Thyroid gland (tissue), 4 donors: ENCODE results near the gene TBATA.
A peak's percentile ranks its signal among the peaks of the same experiment; 100 is the strongest.

ENCODE experiments used
- POLR2A ChIP-seq, 2 donors: fragments of 450-650 bp; IDR thresholded peaks; one replicate each; pipeline ENCODE4 v1.6.1; 2017; ENCODE audit warnings: antibody characterized with exemption in 2 of 2, mild to moderate bottlenecking in 2 of 2, moderate library complexity in 1 of 2
- TF ChIP-seq, protein P1 (sequence below), 6 experiments: fragments of 200-600 bp in 3 of 6; fragments of 450-650 bp in 3 of 6; sonication (generic) in 3 of 6; IDR thresholded peaks; one replicate each; pipeline ENCODE4 v1.5.1; 2016 to 2019; ENCODE audit warnings: antibody characterized with exemption in 6 of 6, mild to moderate bottlenecking in 2 of 6, inconsistent platforms in 1 of 6, moderate library complexity in 1 of 6

DNA sequence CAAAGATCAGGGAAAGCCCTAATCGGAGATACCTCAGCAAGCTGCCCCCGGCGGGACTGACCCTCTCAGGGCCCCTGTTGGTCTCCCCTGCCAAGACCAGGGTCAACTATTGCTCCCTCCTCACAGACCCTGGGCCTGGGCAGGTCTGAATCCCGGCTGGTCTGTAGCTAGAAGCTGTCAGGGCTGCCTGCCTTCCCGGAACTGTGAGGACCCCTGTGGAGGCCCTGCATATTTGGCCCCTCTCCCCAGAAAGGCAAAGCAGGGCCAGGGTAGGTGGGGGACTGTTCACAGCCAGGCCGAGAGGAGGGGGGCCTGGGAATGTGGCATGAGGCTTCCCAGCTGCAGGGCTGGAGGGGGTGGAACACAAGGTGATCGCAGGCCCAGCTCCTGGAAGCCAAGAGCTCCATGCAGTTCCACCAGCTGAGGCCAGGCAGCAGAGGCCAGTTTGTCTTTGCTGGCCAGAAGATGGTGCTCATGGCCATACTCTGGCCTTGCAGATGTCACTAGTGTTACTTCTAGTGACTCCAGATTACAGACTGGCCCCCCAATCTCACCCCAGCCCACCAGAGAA lies 24.1 kb downstream of the TBATA start:
- TF ChIP-seq, protein P1, sequence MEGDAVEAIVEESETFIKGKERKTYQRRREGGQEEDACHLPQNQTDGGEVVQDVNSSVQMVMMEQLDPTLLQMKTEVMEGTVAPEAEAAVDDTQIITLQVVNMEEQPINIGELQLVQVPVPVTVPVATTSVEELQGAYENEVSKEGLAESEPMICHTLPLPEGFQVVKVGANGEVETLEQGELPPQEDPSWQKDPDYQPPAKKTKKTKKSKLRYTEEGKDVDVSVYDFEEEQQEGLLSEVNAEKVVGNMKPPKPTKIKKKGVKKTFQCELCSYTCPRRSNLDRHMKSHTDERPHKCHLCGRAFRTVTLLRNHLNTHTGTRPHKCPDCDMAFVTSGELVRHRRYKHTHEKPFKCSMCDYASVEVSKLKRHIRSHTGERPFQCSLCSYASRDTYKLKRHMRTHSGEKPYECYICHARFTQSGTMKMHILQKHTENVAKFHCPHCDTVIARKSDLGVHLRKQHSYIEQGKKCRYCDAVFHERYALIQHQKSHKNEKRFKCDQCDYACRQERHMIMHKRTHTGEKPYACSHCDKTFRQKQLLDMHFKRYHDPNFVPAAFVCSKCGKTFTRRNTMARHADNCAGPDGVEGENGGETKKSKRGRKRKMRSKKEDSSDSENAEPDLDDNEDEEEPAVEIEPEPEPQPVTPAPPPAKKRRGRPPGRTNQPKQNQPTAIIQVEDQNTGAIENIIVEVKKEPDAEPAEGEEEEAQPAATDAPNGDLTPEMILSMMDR (IDR thresholded peaks at IDR 0.05) = peak in 1 of 6 experiments; percentile 12
- no peak for TF ChIP-seq POLR2A (IDR thresholded peaks at IDR 0.05)
